ENCODE data around the gene SNX10. TPM values are rescaled to one million over a fixed set of nuclear protein-coding genes. Genes with fewer than 3 reads are reported as not detected.

SNX10 gene
- total RNA-seq, 2 experiments from 2014 or later, result 4.6 to 5.8 TPM

DNA sequence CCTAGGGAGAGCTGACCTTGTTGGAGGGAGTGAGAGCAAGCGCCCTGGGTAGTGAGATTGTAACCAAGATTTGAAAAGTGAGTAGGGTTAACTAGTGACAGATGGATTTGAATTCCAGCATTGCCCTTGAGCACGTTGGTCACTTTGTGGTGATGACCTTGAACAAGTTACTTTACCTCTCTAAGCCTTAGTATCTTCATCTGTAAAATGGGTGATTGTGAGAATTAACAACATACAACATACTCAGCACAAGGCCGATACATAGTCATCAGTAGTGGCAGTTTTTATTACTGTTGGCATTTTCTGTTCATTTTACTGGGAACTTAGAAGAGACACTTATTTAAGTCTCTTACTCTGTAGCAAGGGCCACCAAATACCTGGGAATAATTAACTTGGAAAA lies 25.5 kb downstream of the SNX10 start:
- DNase-seq, result no peak
- Mint-ChIP-seq H3K4me1 (ENCODE audit: low read depth) (no peaks in the 10 kb centered on the region), H3K27ac (no peak overlapping the region), H3K36me3 (ENCODE audit: low read depth) (no peaks in the 10 kb centered on the region), H3K27me3 (no peaks in the 10 kb centered on the region), H3K4me3 (no peak overlapping the region), H3K9me3 (no peaks in the 10 kb centered on the region)
- Histone ChIP-seq H3K36me3 (ENCODE audit: insufficient read depth, low read length) (no peaks in the 10 kb centered on the region), H3K27me3 (ENCODE audit: control insufficient read depth in 1 of 2, insufficient read depth in 2 of 2, low read length in 2 of 2) (no peaks in the 10 kb centered on the region), H3K27ac (ENCODE audit: low read depth in 1 of 2, low read length in 2 of 2) (no peak overlapping the region), H3K9me3 (ENCODE audit: control insufficient read depth in 1 of 2, insufficient read depth in 1 of 2, low read length in 2 of 2) (no peaks in the 10 kb centered on the region), H3K4me3 (ENCODE audit: low read length) (no peak overlapping the region), H3K4me1 (ENCODE audit: insufficient read depth, low read length) (no peaks in the 10 kb centered on the region)
- intact Hi-C loops (cut with DNase I, micrococcal nuclease), result no loop called here
- TF ChIP-seq, protein P1, sequence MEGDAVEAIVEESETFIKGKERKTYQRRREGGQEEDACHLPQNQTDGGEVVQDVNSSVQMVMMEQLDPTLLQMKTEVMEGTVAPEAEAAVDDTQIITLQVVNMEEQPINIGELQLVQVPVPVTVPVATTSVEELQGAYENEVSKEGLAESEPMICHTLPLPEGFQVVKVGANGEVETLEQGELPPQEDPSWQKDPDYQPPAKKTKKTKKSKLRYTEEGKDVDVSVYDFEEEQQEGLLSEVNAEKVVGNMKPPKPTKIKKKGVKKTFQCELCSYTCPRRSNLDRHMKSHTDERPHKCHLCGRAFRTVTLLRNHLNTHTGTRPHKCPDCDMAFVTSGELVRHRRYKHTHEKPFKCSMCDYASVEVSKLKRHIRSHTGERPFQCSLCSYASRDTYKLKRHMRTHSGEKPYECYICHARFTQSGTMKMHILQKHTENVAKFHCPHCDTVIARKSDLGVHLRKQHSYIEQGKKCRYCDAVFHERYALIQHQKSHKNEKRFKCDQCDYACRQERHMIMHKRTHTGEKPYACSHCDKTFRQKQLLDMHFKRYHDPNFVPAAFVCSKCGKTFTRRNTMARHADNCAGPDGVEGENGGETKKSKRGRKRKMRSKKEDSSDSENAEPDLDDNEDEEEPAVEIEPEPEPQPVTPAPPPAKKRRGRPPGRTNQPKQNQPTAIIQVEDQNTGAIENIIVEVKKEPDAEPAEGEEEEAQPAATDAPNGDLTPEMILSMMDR (IDR thresholded peaks at IDR 0.05), result no peak
- ChIA-PET CTCF (no interaction called here), POLR2A (no interaction called here)
- no peak for ATAC-seq (ENCODE audit: poor library complexity)

GRCh38 chr7:26318921-26319320 lies 27.3 kb downstream of the SNX10 start:
- Mint-ChIP-seq H3K4me3 (no peak overlapping the region), H3K4me1 (ENCODE audit: low read depth) (no peaks in the 10 kb centered on the region), H3K36me3 (ENCODE audit: low read depth) (no peaks in the 10 kb centered on the region), H3K27me3 (no peaks in the 10 kb centered on the region), H3K27ac (no peak overlapping the region), H3K9me3 (no peaks in the 10 kb centered on the region)
- DNase-seq (no peak), ATAC-seq (ENCODE audit: poor library complexity) (no peak)
- POLR2A ChIA-PET, result interaction anchor here (0.6 to 1.1 kb wide), 2 partner anchors 22 to 419 kb away, joined by 4 read pairs; no protein-coding TSS in a partner anchor
- Histone ChIP-seq H3K27me3 (ENCODE audit: control insufficient read depth in 1 of 2, insufficient read depth in 2 of 2, low read length in 2 of 2) (no peaks in the 10 kb centered on the region), H3K36me3 (ENCODE audit: insufficient read depth, low read length) (no peaks in the 10 kb centered on the region), H3K9me3 (ENCODE audit: control insufficient read depth in 1 of 2, insufficient read depth in 1 of 2, low read length in 2 of 2) (no peaks in the 10 kb centered on the region), H3K4me3 (ENCODE audit: low read length) (no peak overlapping the region), H3K4me1 (ENCODE audit: insufficient read depth, low read length) (no peaks in the 10 kb centered on the region), H3K27ac (ENCODE audit: low read depth in 1 of 2, low read length in 2 of 2) (no peak overlapping the region)
- TF ChIP-seq, protein P1 (IDR thresholded peaks at IDR 0.05), result no peak
- CTCF ChIA-PET, result interaction anchor here (0.9 kb wide), 1 partner anchor 240 kb away, joined by 3 read pairs; no protein-coding TSS in a partner anchor
- intact Hi-C loops (cut with DNase I, micrococcal nuclease), result no loop called here

DNA sequence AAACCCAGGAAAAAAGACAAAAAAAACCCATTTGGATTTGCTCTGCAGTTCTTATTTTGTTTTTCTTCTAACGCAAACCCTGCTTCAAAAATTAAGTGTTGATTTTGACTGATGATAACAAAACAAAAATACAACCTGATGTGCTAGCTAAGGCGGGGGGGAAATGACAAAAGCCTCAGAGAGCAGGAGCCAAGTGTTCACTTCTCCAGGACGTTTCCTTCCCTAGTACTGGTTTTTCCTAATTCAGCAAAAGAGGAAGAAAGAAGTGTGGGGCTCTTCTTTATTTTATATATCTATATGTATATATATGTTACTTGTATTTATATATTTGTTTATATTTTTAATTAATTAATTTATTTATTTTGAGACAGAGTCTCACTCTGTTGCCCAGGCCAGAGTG lies 28.0 kb downstream of the SNX10 start:
- ChIA-PET POLR2A (interaction anchor here (0.6 kb wide), 1 partner anchor 420 kb away, joined by 4 read pairs; no protein-coding TSS in a partner anchor), CTCF (interaction anchor here (0.5 kb wide), 1 partner anchor 256 kb away, joined by 3 read pairs; no protein-coding TSS in a partner anchor)
- H3K4me3 Mint-ChIP-seq, result no peak overlapping the region
- no peaks in the 10 kb centered on the region for H3K36me3 Mint-ChIP-seq (ENCODE audit: low read depth)
- H3K4me1 Mint-ChIP-seq (ENCODE audit: low read depth), result no peaks in the 10 kb centered on the region
- Histone ChIP-seq H3K36me3 (ENCODE audit: insufficient read depth, low read length) (no peaks in the 10 kb centered on the region), H3K9me3 (ENCODE audit: control insufficient read depth in 1 of 2, insufficient read depth in 1 of 2, low read length in 2 of 2) (no peaks in the 10 kb centered on the region), H3K4me3 (ENCODE audit: low read length) (no peak overlapping the region), H3K27ac (ENCODE audit: low read depth in 1 of 2, low read length in 2 of 2) (no peak overlapping the region), H3K27me3 (ENCODE audit: control insufficient read depth in 1 of 2, insufficient read depth in 2 of 2, low read length in 2 of 2) (no peaks in the 10 kb centered on the region), H3K4me1 (ENCODE audit: insufficient read depth, low read length) (no peaks in the 10 kb centered on the region)
- intact Hi-C loops (cut with DNase I, micrococcal nuclease), result no loop called here
- ATAC-seq (ENCODE audit: poor library complexity) (no peak), DNase-seq (no peak)
- TF ChIP-seq, protein P1 (IDR thresholded peaks at IDR 0.05), result no peak
- no peaks in the 10 kb centered on the region for H3K9me3 Mint-ChIP-seq
- H3K27ac Mint-ChIP-seq, result no peak overlapping the region
- H3K27me3 Mint-ChIP-seq, result no peaks in the 10 kb centered on the region
